IMR-90 (cell line): Measurements from ENCODE around the gene CASS4. TPM values are rescaled to one million over a fixed set of nuclear protein-coding genes. Genes with fewer than 3 reads are reported as not detected.

ENCODE experiments used
- ATAC-seq: fragments of 200-7000 bp; cut with Tn5 transposase; 2 replicates; pipeline ENCODE4 v1.9.1; 2020; ENCODE audit warnings: low read depth, mild to moderate bottlenecking, moderate library complexity
- BruUV-seq: library from RNA; stranded (reverse); fragments of 400-500 nt; replicated peaks from 2 replicates; lab custom pipeline; 2021; lab: Mats Ljungman, UMichigan
- CTCF ChIA-PET: fragments of 300-600 bp; formaldehyde crosslinking; extraction: SDS; loops from one replicate; lab custom pipeline; 2021; ENCODE audit warnings: antibody characterized with exemption; lab: Yijun Ruan, JAX
- POLR2A ChIA-PET: fragments of 300-600 bp; sonication (Branson Sonifier 250); formaldehyde crosslinking; loops from one replicate; lab custom pipeline; 2022; ENCODE audit warnings: antibody characterized with exemption; ENCODE audit not compliant: unreplicated experiment; lab: Charles Lee
- DNase-seq: peaks from one replicate; pipeline ENCODE4 v3.0.0; 2013
- H2AFZ ChIP-seq: replicated peaks from 2 replicates; pipeline ENCODE3; 2013; ENCODE audit warnings: low read length, mild to moderate bottlenecking; ENCODE audit not compliant: poor library complexity
- H2AK5ac ChIP-seq: 2 replicates; pipeline ENCODE4 v1.6.1; 2013; ENCODE audit warnings: low read depth, low read length, inconsistent platforms
- H2AK9ac ChIP-seq: replicated peaks from 2 replicates; pipeline ENCODE3; 2013; ENCODE audit warnings: mild to moderate bottlenecking, low read depth, low read length, moderate library complexity; ENCODE audit not compliant: poor library complexity
- H2BK120ac ChIP-seq: 2 replicates; pipeline ENCODE4 v1.6.1; 2013; ENCODE audit warnings: low read depth, low read length, inconsistent platforms
- H2BK15ac ChIP-seq: 3 replicates; pipeline ENCODE4 v1.6.1; 2013; ENCODE audit warnings: low read depth, low read length, inconsistent platforms
- H2BK20ac ChIP-seq: 2 replicates; pipeline ENCODE4 v1.6.1; 2013; ENCODE audit warnings: low read depth, mild to moderate bottlenecking, inconsistent platforms, low read length, moderate library complexity
- H2BK5ac ChIP-seq: 2 replicates; pipeline ENCODE4 v1.6.1; 2013; ENCODE audit warnings: mild to moderate bottlenecking, low read depth, low read length, inconsistent platforms; ENCODE audit not compliant: poor library complexity, severe bottlenecking
- H3K14ac ChIP-seq: replicated peaks from 2 replicates; pipeline ENCODE4 v1.6.1; 2013; ENCODE audit warnings: low read depth, low read length, inconsistent platforms
- H3K18ac ChIP-seq: 2 replicates; pipeline ENCODE4 v1.6.1; 2013; ENCODE audit warnings: low read depth, low read length, control low read depth
- H3K23ac ChIP-seq: 2 replicates; pipeline ENCODE4 v1.6.1; 2013; ENCODE audit warnings: low read depth, low read length, inconsistent platforms
- H3K27ac ChIP-seq: 2 replicates; pipeline ENCODE4 v1.5.1; 2013; ENCODE audit warnings: mild to moderate bottlenecking, control low read depth, low read length; ENCODE audit not compliant: insufficient read depth
- H3K27me3 ChIP-seq: 2 replicates; pipeline ENCODE4 v1.6.1; 2013; ENCODE audit warnings: low read length; ENCODE audit not compliant: control insufficient read depth, insufficient read depth
- H3K36me3 ChIP-seq: 2 replicates; pipeline ENCODE4 v1.6.1; 2013; ENCODE audit warnings: low read length, mixed read lengths; ENCODE audit not compliant: control insufficient read depth, insufficient read depth
- H3K4ac ChIP-seq: 2 replicates; pipeline ENCODE4 v1.6.1; 2013; ENCODE audit warnings: low read depth, low read length, inconsistent platforms
- H3K4me1 ChIP-seq: 2 replicates; pipeline ENCODE4 v1.6.1; 2013; ENCODE audit warnings: low read length, mixed read lengths; ENCODE audit not compliant: control insufficient read depth, insufficient read depth
- H3K4me2 ChIP-seq: 2 replicates; pipeline ENCODE4 v1.6.1; 2013; ENCODE audit warnings: low read depth, mild to moderate bottlenecking, control low read depth, low read length, moderate library complexity
- H3K4me3 ChIP-seq: 2 replicates; pipeline ENCODE4 v1.5.1; 2013; ENCODE audit warnings: low read depth, mild to moderate bottlenecking, control low read depth, low read length, moderate library complexity; ENCODE audit not compliant: insufficient read depth
- H3K56ac ChIP-seq: 2 replicates; pipeline ENCODE4 v1.6.1; 2013; ENCODE audit warnings: low read length, inconsistent platforms; ENCODE audit not compliant: insufficient read depth; ENCODE audit errors: extremely low read depth
- H3K79me1 ChIP-seq, 2 experiments: 2 replicates each; pipeline ENCODE4 v1.6.1; 2013; ENCODE audit warnings: low read length in 2 of 2, inconsistent platforms in 1 of 2, low read depth in 1 of 2
- H3K9ac ChIP-seq: 2 replicates; pipeline ENCODE4 v1.6.1; 2013; ENCODE audit warnings: low read depth, low read length, control low read depth
- H3K9me1 ChIP-seq: 2 replicates; pipeline ENCODE4 v1.6.1; 2013; ENCODE audit warnings: low read length, inconsistent platforms; ENCODE audit not compliant: insufficient read depth
- H3K9me3 ChIP-seq: 2 replicates; pipeline ENCODE4 v1.6.1; 2013; ENCODE audit warnings: low read length; ENCODE audit not compliant: control insufficient read depth, insufficient read depth
- H4K20me1 ChIP-seq: 2 replicates; pipeline ENCODE4 v1.6.1; 2013; ENCODE audit warnings: low read length, inconsistent platforms; ENCODE audit not compliant: insufficient read depth
- H4K5ac ChIP-seq: 2 replicates; pipeline ENCODE4 v1.6.1; 2013; ENCODE audit warnings: mild to moderate bottlenecking, low read depth, low read length, control low read depth
- H4K8ac ChIP-seq, 2 experiments: 2 replicates each; pipeline ENCODE4 v1.6.1; 2013; ENCODE audit warnings: low read depth in 2 of 2, low read length in 2 of 2, control low read depth in 1 of 2, inconsistent platforms in 1 of 2
- H4K91ac ChIP-seq: 2 replicates; pipeline ENCODE4 v1.6.1; 2013; ENCODE audit warnings: low read depth, low read length, inconsistent platforms; ENCODE audit not compliant: insufficient read depth
- NFE2L2 ChIP-seq: fragments of 150-350 bp; IDR thresholded peaks from 2 replicates; pipeline ENCODE4 v1.6.1; 2016; ENCODE audit warnings: low read depth, mild to moderate bottlenecking, low read length
- WGBS, 2 experiments: methylation state at CpG; one replicate each; pipeline versions ENCODE4 v1.1.5 to v1.1.7; 2013; ENCODE audit warnings: missing lambda C conversion rate in 2 of 2; ENCODE audit not compliant: insufficient read length in 1 of 2; ENCODE audit errors: extremely low coverage in 2 of 2; 5-methylcytosine and 5-hydroxymethylcytosine counted together
- dilution Hi-C: fragments of 300-500 bp; cut with HindIII; formaldehyde crosslinking; loops from one replicate; pipeline ENCODE4 v1.14.3; 2018; ENCODE audit warnings: low sequenced_read_pairs; ENCODE audit not compliant: unreplicated experiment
- in situ Hi-C: fragments of 300-500 bp; cut with MboI; formaldehyde crosslinking; loops from 3 replicates; pipeline ENCODE4 v1.14.3; 2019; ENCODE audit warnings: low sequenced_read_pairs, inconsistent platforms, mixed read lengths
- intact Hi-C: fragments of 100-400 bp; cut with micrococcal nuclease; formaldehyde crosslinking; loops from 2 replicates; pipeline ENCODE4 v1.10.0; 2022
- polyA plus RNA-seq, 3 experiments: library from polyadenylated mRNA; depleted of rRNA; stranded (reverse); fragments of >200 nt; gene quantifications; 2 replicates each; pipeline ENCODE4 v1.2.3, GENCODE V29; 2012; ENCODE audit warnings: low replicate concordance in 1 of 3
- total RNA-seq: library from RNA; depleted of rRNA; stranded (reverse); fragments of >200 nt; gene quantifications from 2 replicates; pipeline ENCODE4 v1.2.3, GENCODE V29; 2012

CASS4 gene
- total and polyA plus RNA-seq, 2 of the 4 experiments (the other 2 are of a cell fraction): 25.8 to 26.5 TPM

DNA sequence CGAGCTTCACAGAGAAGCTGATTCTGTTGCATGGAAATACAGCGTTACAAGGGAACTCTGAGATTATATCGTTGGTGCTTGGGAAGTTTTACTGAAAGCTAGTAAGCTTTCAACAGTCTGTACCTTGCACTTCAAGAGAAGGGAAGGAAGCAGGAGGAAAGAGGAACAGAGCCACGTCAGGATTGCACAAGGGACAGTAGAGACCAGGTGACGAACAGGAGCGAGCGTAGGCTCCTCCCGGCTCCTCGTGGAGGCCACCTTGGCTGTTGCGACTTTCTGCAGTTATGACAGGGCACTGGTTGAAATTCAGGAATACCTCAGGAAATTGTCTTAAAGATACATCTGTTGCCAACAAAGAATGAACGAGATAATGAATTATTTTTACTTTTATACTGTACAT lies 75.2 kb downstream of the CASS4 start:
- Histone ChIP-seq H3K4me1 (peaks cover 2% of the 10 kb centered on the region; the same call in 1 of the 2 replicates), H2BK20ac (no peak overlapping the region), H3K56ac (no peak overlapping the region), H3K4me2 (no peak overlapping the region), H2BK5ac (no peak overlapping the region), H4K20me1 (peaks cover 6% of the 10 kb centered on the region), H3K9me3 (no peaks in the 10 kb centered on the region), H2AK9ac (no peak overlapping the region), H3K23ac (no peak overlapping the region), H2AK5ac (no peak overlapping the region), H3K79me1 (peaks cover 35 to 40% of the 10 kb centered on the region in 2 experiments), H4K8ac (no peak overlapping the region), H4K91ac (no peak overlapping the region), H4K5ac (no peak overlapping the region), H3K27ac (no peak overlapping the region), H2AFZ (no peak overlapping the region), H2BK120ac (no peak overlapping the region), H3K27me3 (no peaks in the 10 kb centered on the region), H3K18ac (no peak overlapping the region), H3K14ac (no peak overlapping the region), H3K9me1 (no peaks in the 10 kb centered on the region), H3K36me3 (peaks cover 51% of the 10 kb centered on the region), H3K4me3 (no peak overlapping the region), H3K9ac (no peak overlapping the region), H3K4ac (no peak overlapping the region), H2BK15ac (no peak overlapping the region)
- DNase-seq: no peak
- ChIA-PET POLR2A (no interaction called here), CTCF (no interaction called here)
- 100% methylated on average over 2 of the region's 11 CpGs; no CpG with 5 or more reads in 1 of the 2 experiments for WGBS, 2 experiments
- dilution Hi-C loops: no loop called here
- no TSS peak for BruUV-seq
- in situ Hi-C loops: no loop called here
- no peak for TF ChIP-seq NFE2L2
- intact Hi-C loops: no loop called here
- no peak for ATAC-seq
